MM.1S (cell line): ENCODE results near the gene PMEPA1.

Source experiments
- DNase-seq: peaks from one replicate; pipeline ENCODE4 v3.0.0-alpha.2; 2015
- H2AFZ ChIP-seq: fragments of 300-600 bp; sonication (generic); 2 replicates; pipeline ENCODE4 v1.6.0; 2016; ENCODE audit warnings: antibody characterized with exemption, low read length
- H3F3A ChIP-seq: fragments of 300-600 bp; sonication (generic); 2 replicates; pipeline ENCODE4 v1.6.1; 2016; ENCODE audit warnings: mild to moderate bottlenecking, antibody characterized with exemption, low read length, moderate library complexity, mixed read lengths; ENCODE audit not compliant: insufficient read depth
- H3K27ac ChIP-seq: fragments of 300-600 bp; sonication (generic); 2 replicates; pipeline ENCODE4 v1.5.1; 2016; ENCODE audit warnings: mild to moderate bottlenecking, low read length
- H3K27me3 ChIP-seq: fragments of 300-600 bp; sonication (generic); replicated peaks from 2 replicates; pipeline ENCODE4 v1.6.0; 2016; ENCODE audit warnings: low read length; ENCODE audit not compliant: insufficient read depth
- H3K36me3 ChIP-seq: fragments of 300-600 bp; sonication (generic); replicated peaks from 2 replicates; pipeline ENCODE4 v1.6.1; 2016; ENCODE audit warnings: mild to moderate bottlenecking, low read length, mixed read lengths; ENCODE audit not compliant: insufficient read depth
- H3K4me1 ChIP-seq: fragments of 300-600 bp; sonication (generic); 2 replicates; pipeline ENCODE4 v1.6.1; 2016; ENCODE audit warnings: low read length, mixed read lengths
- H3K4me2 ChIP-seq: fragments of 300-600 bp; sonication (generic); 2 replicates; pipeline ENCODE4 v1.6.0; 2016; ENCODE audit warnings: low read depth, low read length
- H3K4me3 ChIP-seq: fragments of 300-600 bp; sonication (generic); 2 replicates; pipeline ENCODE4 v1.5.1; 2016; ENCODE audit warnings: low read length, mixed read lengths
- H3K79me2 ChIP-seq: fragments of 300-600 bp; sonication (generic); 2 replicates; pipeline ENCODE4 v1.6.1; 2016; ENCODE audit warnings: mixed run types, low read length, mixed read lengths
- H3K9ac ChIP-seq: fragments of 300-600 bp; sonication (generic); 2 replicates; pipeline ENCODE4 v1.6.1; 2016; ENCODE audit warnings: low read length, mixed read lengths
- H3K9me2 ChIP-seq: fragments of 300-600 bp; sonication (generic); replicated peaks from 2 replicates; pipeline ENCODE4 v1.6.1; 2016; ENCODE audit warnings: mild to moderate bottlenecking, low read length, mixed read lengths; ENCODE audit not compliant: insufficient read depth
- H3K9me3 ChIP-seq: fragments of 300-600 bp; sonication (generic); replicated peaks from 2 replicates; pipeline ENCODE4 v1.6.1; 2016; ENCODE audit warnings: mild to moderate bottlenecking, low read length, mixed read lengths; ENCODE audit not compliant: insufficient read depth
- H4K20me1 ChIP-seq: fragments of 300-600 bp; sonication (generic); 2 replicates; pipeline ENCODE4 v1.6.1; 2016; ENCODE audit warnings: mild to moderate bottlenecking, low read length, moderate library complexity, mixed read lengths; ENCODE audit not compliant: insufficient read depth
- CTCF ChIP-seq: fragments of 300-600 bp; sonication (generic); IDR thresholded peaks from 2 replicates; pipeline ENCODE4 v1.5.1; 2016; ENCODE audit warnings: antibody characterized with exemption, low read length, mixed read lengths
- EZH2 ChIP-seq: fragments of 300-600 bp; sonication (generic); optimal IDR thresholded peaks from 2 replicates; pipeline ENCODE3; 2017; ENCODE audit warnings: low read depth, mild to moderate bottlenecking, antibody characterized with exemption, low read length, mixed read lengths
- EZH2phosphoT487 ChIP-seq: fragments of 300-600 bp; sonication (generic); IDR thresholded peaks from 2 replicates; pipeline ENCODE4 v1.6.1; 2018; ENCODE audit warnings: antibody characterized with exemption, low read length

Gene PMEPA1

DNA sequence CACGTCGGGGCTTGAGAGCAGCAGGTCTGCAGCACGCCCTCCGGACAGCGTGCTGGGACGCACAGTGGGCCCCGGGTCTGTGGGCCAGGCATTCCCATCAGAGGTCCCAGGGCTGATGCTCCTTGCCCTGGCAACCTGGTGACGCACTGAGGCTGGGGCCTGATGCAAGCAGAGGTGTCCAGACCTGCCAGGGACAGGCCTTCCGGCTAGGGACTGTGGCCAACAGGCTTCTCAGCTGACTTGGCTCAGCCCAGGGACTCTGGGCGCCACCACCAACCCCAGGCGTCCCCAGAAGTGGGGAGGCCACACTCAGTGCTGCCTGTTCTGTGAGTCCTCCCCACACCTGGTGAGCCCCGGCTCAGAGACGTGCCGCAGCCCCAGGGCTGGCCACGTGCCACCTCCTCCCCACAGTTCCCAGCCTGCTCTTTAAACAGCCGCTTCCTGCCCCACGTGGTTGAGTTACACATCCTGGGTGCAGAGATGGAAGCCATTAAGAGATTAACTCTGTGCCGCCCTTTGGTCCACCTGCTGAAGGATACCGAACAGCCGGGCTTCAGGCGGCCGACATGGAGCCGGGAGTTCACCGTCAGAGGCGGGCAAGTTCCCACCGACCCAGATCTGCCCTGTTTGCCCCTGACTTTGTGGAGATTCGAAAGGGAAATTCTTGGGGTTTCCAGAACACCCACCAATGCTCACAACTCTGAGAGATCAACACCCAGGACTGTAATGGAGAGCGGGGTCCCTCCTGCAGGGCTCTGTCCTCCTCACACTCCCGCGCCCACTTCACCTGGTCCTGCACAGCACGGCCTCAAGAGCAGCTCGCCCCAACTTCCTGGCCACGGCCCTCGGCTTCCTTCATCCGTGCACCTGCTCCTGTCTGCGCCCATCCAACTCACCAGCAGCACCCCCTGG lies 52.0 kb downstream of the PMEPA1 start:
- Histone ChIP-seq H4K20me1 (no peaks in the 10 kb centered on the region), H3F3A (no peaks in the 10 kb centered on the region), H3K9me2 (no peaks in the 10 kb centered on the region), H3K27ac (no peak overlapping the region), H3K4me3 (no peak overlapping the region), H3K4me2 (no peak overlapping the region), H3K9ac (no peak overlapping the region), H3K27me3 (no peaks in the 10 kb centered on the region), H3K79me2 (no peaks in the 10 kb centered on the region), H3K4me1 (no peaks in the 10 kb centered on the region), H3K36me3 (no peaks in the 10 kb centered on the region), H2AFZ (no peak overlapping the region), H3K9me3 (no peaks in the 10 kb centered on the region)
- DNase-seq = no peak
- no peak for TF ChIP-seq EZH2
- TF ChIP-seq EZH2phosphoT487 = no peak
- TF ChIP-seq CTCF = no peak

GRCh38 chr20:57656821-57657534 lies 52.8 kb downstream of the PMEPA1 start:
- Histone ChIP-seq H3K27me3 (no peaks in the 10 kb centered on the region), H3K79me2 (no peaks in the 10 kb centered on the region), H2AFZ (no peak overlapping the region), H3F3A (no peaks in the 10 kb centered on the region), H3K4me3 (no peak overlapping the region), H3K9me3 (no peaks in the 10 kb centered on the region), H3K27ac (no peak overlapping the region), H4K20me1 (no peaks in the 10 kb centered on the region), H3K4me2 (no peak overlapping the region), H3K9ac (no peak overlapping the region), H3K36me3 (no peaks in the 10 kb centered on the region), H3K4me1 (no peaks in the 10 kb centered on the region), H3K9me2 (no peaks in the 10 kb centered on the region)
- no peak for DNase-seq
- TF ChIP-seq EZH2phosphoT487 = no peak
- TF ChIP-seq CTCF = no peak
- no peak for TF ChIP-seq EZH2

DNA sequence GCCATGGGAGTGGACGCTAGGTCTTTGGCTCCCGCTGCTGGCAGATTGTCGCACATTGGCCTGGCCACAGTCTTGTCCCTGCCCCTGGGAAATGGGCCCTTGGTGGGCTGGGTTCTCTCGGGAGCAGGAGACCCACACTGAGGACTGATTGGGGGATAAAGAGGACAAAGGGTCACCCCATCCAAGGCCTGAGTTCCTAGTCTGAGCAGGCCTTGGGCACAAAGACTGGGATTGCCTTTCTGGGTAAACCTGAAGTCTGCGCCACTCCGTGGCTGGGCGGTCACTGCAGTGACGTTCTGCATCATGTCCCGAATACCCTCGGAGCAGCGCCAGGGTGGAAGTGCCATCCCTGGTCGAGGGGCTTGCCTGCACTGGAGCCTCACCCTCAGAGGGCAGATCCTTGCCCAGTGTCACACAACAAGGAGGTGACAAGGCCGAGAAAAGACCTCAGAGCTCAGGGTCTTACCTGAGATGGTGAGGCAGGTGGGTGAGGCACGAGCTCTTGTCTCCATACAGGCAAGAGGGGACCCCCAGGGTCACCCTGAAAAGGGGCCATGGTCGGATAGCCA lies 53.5 kb downstream of the PMEPA1 start:
- H3K4me2 ChIP-seq = no peak overlapping the region
- no peaks in the 10 kb centered on the region for H3K9me2 ChIP-seq
- no peaks in the 10 kb centered on the region for H4K20me1 ChIP-seq
- H3K27me3 ChIP-seq = no peaks in the 10 kb centered on the region
- H2AFZ ChIP-seq = no peak overlapping the region
- H3K36me3 ChIP-seq = no peaks in the 10 kb centered on the region
- no peaks in the 10 kb centered on the region for H3F3A ChIP-seq
- no peaks in the 10 kb centered on the region for H3K9me3 ChIP-seq
- no peak overlapping the region for H3K27ac ChIP-seq
- no peak overlapping the region for H3K9ac ChIP-seq
- no peaks in the 10 kb centered on the region for H3K79me2 ChIP-seq
- no peak for TF ChIP-seq EZH2
- no peak for TF ChIP-seq EZH2phosphoT487
- no peak for TF ChIP-seq CTCF
- H3K4me3 ChIP-seq = no peak overlapping the region
- no peaks in the 10 kb centered on the region for H3K4me1 ChIP-seq
- no peak for DNase-seq
